Activated naive CD4-positive, alpha-beta T cell treated with anti-CD3 and anti-CD28 coated beads, Interleukin-2, amount 50 U/mL, for 24 hours (primary cell): ENCODE results near the gene FCSK.
"Not testable (repeated sequence)": the region's sequence is repeated elsewhere in the genome, so short reads cannot be mapped to it uniquely, and the experiment has no call there.

Experiments used
- H3K27ac Mint-ChIP-seq: one replicate; pipeline ENCODE4 v1.8.0; 2021; ENCODE audit warnings: mild to moderate bottlenecking, mixed read lengths
- H3K27me3 Mint-ChIP-seq: one replicate; pipeline ENCODE4 v1.8.0; 2021; ENCODE audit warnings: mixed read lengths
- H3K36me3 Mint-ChIP-seq: one replicate; pipeline ENCODE4 v1.8.0; 2021; ENCODE audit warnings: mixed read lengths
- H3K4me1 Mint-ChIP-seq: one replicate; pipeline ENCODE4 v1.8.0; 2021; ENCODE audit warnings: mixed read lengths
- H3K4me3 Mint-ChIP-seq: one replicate; pipeline ENCODE4 v1.8.0; 2021; ENCODE audit warnings: mild to moderate bottlenecking, mixed read lengths
- H3K9me3 Mint-ChIP-seq: one replicate; pipeline ENCODE4 v1.8.0; 2021; ENCODE audit warnings: mixed read lengths

The FCSK gene

DNA sequence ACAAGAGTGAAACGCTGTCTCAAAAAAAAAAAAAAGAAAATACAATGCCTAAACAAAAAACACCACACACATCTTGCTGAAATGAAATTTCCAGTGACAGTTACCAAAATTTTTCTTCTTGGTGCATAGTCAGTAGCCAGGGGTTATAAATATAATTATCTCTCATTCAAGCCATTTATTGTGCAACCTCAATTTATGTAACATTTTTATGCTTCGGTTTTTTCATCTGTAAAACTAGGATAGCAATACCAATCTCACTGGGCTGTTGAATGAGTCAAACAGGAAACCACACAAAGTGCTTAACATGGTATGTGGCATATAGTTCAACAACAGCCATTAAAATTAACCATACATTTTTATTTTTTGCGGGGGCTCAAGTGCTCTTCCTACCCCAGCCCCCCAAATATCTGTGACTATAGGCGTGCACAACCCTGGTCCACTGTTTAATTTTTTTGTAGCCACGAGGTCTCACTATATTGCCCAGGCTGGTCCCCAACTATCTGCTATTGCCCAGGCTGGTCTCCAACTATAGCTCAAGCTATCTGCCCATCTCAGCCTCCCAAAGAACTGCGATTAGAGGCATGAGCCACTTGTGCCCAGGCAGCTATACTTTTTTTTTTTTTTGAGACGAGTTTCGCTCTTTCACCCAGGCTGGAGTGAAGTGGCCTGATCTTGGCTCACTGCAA, 66.4 kb downstream of the FCSK start:
- Mint-ChIP-seq H3K4me1 (peaks cover 33% of the 10 kb centered on the region), H3K9me3 (no peaks in the 10 kb centered on the region), H3K36me3 (peaks cover 12% of the 10 kb centered on the region), H3K27me3 (no peaks in the 10 kb centered on the region), H3K27ac (peak overlapping the region; percentile 59), H3K4me3 (peak overlapping the region; percentile 67)

DNA sequence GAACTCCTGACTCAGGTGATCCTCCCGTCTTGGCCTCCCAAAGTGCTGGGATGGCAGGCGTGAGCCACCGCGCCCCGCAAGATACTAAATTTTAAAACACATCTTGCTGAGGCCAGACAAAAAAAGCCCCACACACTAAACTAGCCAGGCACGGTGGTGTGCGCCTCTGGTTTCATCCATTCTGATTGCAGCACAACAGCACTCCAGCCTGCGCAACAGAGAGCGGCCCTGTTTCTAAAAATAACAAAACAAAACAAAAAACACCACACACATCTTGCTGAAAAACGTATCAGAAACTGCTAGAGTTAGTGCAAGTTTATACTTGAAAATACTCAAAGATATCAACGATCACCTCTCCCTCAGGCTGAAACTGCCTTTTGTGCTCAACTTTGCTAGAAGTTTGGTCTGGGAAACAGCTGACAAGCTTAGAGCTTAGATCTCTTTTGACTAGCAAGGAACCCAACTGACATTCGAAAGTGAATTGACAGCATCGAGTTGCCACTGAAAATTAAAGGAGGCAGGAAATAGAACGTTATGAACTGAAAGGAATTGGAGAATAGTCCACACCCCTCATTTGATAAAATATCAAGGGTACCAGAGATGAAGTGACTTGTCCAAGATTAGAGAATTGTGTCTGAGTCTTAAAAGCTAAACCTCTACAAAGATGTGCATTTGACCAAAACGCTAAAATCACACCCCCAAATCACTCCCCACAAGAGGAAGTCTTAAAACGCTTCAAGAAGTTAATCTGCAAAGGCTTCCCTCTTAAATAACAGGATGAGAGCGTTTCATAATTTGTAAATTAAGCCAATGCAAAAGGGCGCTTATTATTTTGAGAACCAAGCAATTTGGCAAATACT, 68.1 kb downstream of the FCSK start:
- H3K36me3 Mint-ChIP-seq = peaks cover 22% of the 10 kb centered on the region
- no peaks in the 10 kb centered on the region for H3K9me3 Mint-ChIP-seq
- peak overlapping the region; percentile 100 for H3K4me3 Mint-ChIP-seq
- peaks cover 49% of the 10 kb centered on the region for H3K4me1 Mint-ChIP-seq
- H3K27me3 Mint-ChIP-seq = no peaks in the 10 kb centered on the region
- H3K27ac Mint-ChIP-seq = peak overlapping the region; percentile 100

DNA sequence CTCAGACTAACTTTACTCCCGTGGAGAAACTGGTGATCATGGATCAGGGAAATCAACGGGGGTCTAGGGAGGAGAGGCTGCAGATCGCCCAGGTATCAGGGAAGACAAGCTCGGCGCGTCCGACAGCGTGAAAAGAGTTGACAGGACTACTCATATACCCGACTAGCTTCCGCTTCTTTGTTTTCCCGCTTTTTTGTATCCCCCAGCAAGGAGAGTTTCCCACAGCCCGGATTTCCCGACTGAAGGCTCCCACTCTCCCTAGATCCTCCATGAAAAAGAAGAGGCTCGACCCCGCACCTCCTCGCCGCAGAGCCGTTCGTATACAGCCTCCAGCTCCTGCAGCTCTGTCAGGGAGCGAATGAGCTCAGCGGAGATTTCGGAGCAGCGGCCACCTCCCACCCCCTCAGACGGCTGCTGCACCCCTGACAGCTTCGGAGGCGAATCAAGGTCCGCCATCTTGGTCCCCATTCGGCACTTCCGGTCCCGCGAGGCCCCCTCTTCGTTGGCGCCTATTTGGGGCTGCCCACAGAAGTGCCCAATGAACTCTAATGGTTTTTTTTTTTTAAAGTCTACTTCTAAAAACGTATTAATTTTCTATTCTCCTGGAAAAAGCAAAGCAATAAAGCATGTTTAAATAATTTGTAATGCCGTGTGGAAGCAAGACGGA, 68.8 kb downstream of the FCSK start, which contains the start of gene COG4:
COG4 (minus strand) TSS at position 479 of the 667 bp plus-strand sequence; CDS start at position 468, 11 bp downstream.
- peaks cover 51% of the 10 kb centered on the region for H3K4me1 Mint-ChIP-seq

DNA sequence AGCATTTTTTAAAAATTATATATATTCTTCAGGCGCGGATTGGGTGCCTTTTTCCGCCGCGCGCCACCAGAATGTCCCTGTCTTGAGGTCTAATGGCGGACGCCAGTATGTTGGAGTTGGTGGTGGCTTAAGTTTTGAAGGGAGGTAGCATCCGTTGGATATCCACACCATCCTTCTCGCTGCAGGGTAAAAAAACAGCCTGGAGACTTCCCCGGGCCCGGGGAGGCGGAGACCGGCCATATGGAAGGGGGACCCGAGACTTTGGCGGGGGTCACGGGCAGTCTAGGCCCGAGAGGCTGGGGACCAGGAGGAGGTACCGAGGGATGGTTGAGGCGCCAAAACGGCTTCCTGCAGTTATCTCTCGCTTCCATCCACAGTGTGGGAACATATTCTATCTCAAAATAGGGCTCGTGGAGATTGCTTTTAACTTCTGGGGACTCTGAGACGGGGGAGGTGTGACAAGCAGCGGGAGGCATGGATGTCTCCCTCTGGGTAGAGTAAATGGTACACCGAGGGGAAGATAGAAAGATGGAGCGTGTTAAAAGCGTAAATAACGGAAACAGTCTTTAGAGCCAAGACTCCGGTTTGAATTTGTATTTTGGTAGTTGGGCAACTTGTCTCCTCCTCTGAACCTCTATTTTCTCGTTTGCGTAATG, 69.5 kb downstream of the FCSK start, which contains the start of gene SF3B3:
SF3B3 (plus strand) TSS at position 74 of the 656 bp plus-strand sequence. CDS start 2,841 bp downstream, outside the sequence.
- Mint-ChIP-seq H3K27ac (peak within 1 kb of the TSS; percentile 100), H3K36me3 (peaks cover 24% of the 10 kb centered on the region), H3K4me1 (peaks cover 57% of the 10 kb centered on the region), H3K9me3 (no peaks in the 10 kb centered on the region), H3K4me3 (peak within 1 kb of the TSS; percentile 100), H3K27me3 (no peaks in the 10 kb centered on the region)

More for the DNA sequence above, 68.8 kb downstream of the FCSK start, which contains the start of gene COG4:
- Mint-ChIP-seq H3K9me3 (no peaks in the 10 kb centered on the region), H3K27me3 (no peaks in the 10 kb centered on the region), H3K36me3 (peaks cover 24% of the 10 kb centered on the region), H3K4me3 (peak within 1 kb of the TSS; percentile 100), H3K27ac (peak within 1 kb of the TSS; percentile 100)

DNA sequence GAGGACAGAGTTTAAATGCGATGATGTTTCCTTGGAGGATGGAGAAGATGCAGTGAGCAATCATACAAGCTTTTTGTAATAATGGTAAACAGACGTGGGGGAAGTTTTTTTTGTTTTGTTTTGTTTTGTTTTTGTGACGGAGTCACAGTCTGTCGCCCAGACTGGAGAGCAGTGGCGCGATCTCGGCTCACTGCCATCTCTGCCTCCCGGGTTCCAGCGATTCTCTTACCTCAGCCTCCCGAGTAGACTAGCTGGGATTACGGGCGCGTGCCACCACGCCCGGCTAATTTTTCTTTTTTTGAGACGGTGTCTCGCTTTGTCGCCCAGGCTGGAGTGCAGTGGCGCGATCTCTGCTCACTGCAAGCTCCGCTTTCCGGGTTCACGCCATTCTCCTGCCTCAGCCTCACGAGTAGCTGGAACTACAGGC, 70.0 kb downstream of the FCSK start:
- Mint-ChIP-seq H3K4me3 (peak overlapping the region; percentile 100), H3K27ac (peak overlapping the region; percentile 100), H3K4me1 (peaks cover 62% of the 10 kb centered on the region), H3K36me3 (peaks cover 27% of the 10 kb centered on the region)
- not testable (repeated sequence) for H3K9me3 Mint-ChIP-seq, H3K27me3 Mint-ChIP-seq

DNA sequence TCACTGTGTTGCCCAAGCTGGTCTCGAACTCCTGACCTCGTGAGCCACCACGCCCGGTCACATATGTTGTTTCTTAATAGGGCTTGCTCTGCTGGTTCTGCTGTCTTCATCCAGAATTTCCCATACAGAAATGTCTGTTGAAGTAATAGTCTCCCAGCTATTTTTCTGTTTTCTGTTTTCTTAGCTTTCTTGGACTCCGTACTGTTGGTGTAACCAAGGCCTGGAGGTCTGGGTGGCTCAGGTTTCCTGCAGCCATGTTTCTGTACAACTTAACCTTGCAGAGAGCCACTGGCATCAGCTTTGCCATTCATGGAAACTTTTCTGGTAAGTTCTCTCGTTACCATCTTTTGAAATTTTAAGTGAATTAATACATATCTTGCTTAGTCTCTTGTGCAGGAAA, 72.0 kb downstream of the FCSK start:
- Mint-ChIP-seq H3K4me1 (peaks cover 53% of the 10 kb centered on the region), H3K36me3 (peaks cover 27% of the 10 kb centered on the region), H3K27me3 (no peaks in the 10 kb centered on the region), H3K27ac (peak overlapping the region; percentile 62), H3K4me3 (peak overlapping the region; percentile 76), H3K9me3 (no peaks in the 10 kb centered on the region)

DNA sequence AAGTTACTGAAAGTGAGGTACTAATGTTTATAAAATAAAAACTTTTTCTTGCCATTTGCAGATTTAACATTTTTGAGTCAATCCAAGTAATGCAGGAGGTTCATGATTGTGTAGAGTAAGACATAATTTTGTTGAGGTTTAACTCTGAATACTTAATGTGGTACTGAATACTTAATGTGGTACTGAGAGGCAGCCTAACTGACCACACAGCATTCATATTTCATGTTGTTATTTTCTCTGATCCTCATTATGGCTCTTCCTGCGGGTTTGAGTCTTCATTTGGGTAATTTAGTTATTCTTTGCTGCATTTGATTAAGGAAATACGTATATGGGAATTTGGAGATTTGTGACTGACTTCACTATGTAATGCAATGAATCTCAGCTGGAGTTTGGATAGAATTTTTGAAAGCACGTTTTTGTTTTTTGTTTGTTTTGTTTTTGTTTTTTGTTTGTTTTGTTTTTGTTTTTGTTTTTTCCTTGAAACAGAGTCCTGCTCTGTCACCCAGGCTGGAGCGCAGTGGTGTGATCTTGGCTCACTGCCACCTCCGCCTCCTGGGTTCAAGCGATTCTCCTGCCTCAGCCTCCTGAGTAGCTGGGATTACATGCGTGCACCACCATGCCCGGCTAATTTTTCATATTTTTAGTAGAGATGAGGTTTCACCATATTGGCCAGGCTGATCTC, 73.1 kb downstream of the FCSK start:
- H3K9me3 Mint-ChIP-seq = no peaks in the 10 kb centered on the region
- H3K4me1 Mint-ChIP-seq = peaks cover 50% of the 10 kb centered on the region
- no peaks in the 10 kb centered on the region for H3K27me3 Mint-ChIP-seq
- peaks cover 27% of the 10 kb centered on the region for H3K36me3 Mint-ChIP-seq
- peak overlapping the region; percentile 76 for H3K4me3 Mint-ChIP-seq
- peak overlapping the region; percentile 52 for H3K27ac Mint-ChIP-seq

DNA sequence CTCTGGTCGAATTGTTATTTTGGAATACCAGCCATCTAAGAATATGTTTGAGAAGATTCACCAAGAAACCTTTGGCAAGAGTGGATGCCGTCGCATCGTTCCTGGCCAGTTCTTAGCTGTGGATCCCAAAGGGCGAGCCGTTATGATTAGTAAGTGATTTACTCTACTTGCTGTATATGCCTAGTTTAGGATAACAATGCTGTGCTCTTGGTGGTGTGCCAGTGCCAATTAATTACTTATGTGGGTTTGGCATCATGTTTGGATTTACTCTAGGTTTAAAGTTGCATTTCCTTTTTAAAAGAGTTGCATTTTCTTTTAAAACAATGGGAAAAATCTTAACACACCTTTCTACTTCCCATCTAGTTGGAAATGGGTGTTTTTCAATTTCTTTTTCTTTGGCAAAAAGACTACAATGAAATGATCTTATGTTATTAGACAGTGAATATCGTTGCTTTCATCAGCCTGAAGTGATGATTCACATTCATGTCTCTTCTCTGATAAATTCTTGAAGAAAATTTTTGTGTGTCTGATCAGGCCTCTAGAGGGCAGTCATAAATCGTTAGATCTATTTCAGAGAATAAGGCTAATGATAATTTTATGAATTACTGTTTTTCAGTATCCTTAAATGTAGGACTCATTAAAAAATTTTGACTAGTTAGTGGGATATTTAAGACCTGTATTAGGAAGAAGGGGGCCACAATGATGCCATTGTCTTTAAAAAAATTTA, 74.8 kb downstream of the FCSK start:
- Mint-ChIP-seq H3K4me3 (peak overlapping the region; percentile 71), H3K9me3 (no peaks in the 10 kb centered on the region), H3K27me3 (no peaks in the 10 kb centered on the region), H3K4me1 (peaks cover 57% of the 10 kb centered on the region), H3K36me3 (peaks cover 31% of the 10 kb centered on the region), H3K27ac (peak overlapping the region; percentile 93)
